A673 (cell line): Measurements from ENCODE around the gene SLC23A2.

Source experiments
- CTCF ChIP-seq: fragments of 300-800, 200-600 bp; sonication (generic); conservative IDR thresholded peaks from 2 replicates; pipeline ENCODE4 v1.5.1; 2017; ENCODE audit warnings: low read depth, mild to moderate bottlenecking, antibody characterized with exemption, low read length, moderate library complexity, mixed read lengths
- EZH2 ChIP-seq: fragments of 200-600 bp; sonication (generic); IDR thresholded peaks from 2 replicates; pipeline ENCODE4 v1.6.1; 2017; ENCODE audit warnings: borderline replicate concordance, low read depth, mild to moderate bottlenecking, mixed read lengths, antibody characterized with exemption, low read length; ENCODE audit not compliant: poor library complexity, severe bottlenecking

GRCh38 chr20:4840801-4841200 lies 160.5 kb downstream of the SLC23A2 start:
- TF ChIP-seq EZH2 (no peak), CTCF (no peak)
